ENCODE results near the gene KCNE3.

Gene KCNE3

GRCh38 chr11:74409633-74410032 is 57.7 kb downstream of the KCNE3 start:
- in situ Hi-C loops (cut with HindIII; ENCODE audit: low pct_ligation_motif_present, low pct_unique_long_range_greater_than_20kb, low sequenced_read_pairs) = no loop called here

More at GRCh38 chr11:74409633-74410032, 57.7 kb downstream of the KCNE3 start:
- DNase-seq = no peak
